ENCODE data around the gene GLYR1. TPM values are rescaled to one million over a fixed set of nuclear protein-coding genes. Genes with fewer than 3 reads are reported as not detected.

The GLYR1 gene
- total RNA-seq, 1 donor from 2014 or later, result 69.9 TPM

DNA sequence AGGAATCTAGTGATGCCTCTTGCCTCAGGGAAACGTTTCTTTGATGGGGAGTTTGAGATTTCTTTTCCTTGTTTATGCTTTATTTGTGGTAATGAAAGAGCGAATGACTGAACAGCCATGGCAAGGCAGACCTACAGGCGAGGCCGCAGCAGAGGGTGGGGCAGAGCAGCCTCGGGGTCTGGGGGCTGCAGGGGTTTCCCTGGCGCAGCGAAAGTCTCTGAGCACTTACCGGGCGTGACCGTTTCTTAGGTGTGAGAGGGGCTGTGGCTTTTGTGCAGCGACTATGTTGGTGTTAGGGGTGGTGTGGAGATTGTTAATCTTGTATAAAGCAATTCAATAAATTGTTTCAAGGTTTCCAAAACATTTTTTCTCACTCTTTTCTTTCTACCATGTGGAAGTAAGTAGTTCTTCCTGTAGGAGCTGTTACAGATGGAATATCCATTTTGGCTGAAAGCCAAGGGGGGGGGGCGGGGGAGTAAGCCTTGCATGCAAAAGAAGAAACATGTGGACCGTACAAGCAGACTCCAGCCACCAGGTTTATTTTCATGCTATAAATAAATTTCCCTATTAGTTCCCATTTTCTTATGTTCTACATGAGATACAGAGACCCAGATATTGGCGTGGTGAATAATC, 35.0 kb upstream of the GLYR1 start:
- DNase-seq (ENCODE audit: low spot score) (no peak), ATAC-seq (no peak)
- intact Hi-C loops (cut with DNase I), result no loop called here

DNA sequence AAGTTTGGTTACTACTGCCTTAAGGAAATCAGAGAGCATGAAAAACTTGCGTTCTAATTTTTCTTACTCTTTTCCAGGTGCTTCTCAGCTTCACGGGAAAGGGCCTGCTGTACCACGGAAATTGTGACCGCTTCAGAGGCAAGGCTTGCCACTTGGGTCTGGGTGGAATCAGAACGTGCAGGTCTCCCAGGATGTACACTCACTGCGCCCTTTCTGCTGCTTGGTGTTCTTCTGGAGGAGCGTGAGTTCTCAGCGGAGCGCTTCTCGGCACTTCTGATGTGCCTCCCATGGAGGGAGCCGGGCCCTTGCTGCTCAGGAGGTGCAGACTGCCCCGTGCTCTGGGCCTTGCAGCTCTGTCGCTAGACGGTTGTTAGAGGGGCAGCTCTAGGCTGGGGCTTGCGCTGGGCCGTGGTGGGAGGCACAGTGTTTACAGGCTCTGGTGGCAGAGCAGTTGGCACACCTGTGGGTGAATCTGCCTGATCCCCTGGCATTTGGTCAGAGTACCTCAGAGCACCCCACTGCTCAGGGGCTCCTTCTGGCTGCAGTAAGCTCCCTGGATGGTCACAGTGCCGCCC, 33.0 kb upstream of the GLYR1 start:
- DNase-seq (ENCODE audit: low spot score) (no peak), ATAC-seq (no peak)
- intact Hi-C loops (cut with DNase I), result no loop called here

GRCh38 chr16:4879049-4879448, 32.0 kb upstream of the GLYR1 start:
- intact Hi-C loops (cut with DNase I), result no loop called here
- DNase-seq (ENCODE audit: low spot score) (no peak), ATAC-seq (no peak)

DNA sequence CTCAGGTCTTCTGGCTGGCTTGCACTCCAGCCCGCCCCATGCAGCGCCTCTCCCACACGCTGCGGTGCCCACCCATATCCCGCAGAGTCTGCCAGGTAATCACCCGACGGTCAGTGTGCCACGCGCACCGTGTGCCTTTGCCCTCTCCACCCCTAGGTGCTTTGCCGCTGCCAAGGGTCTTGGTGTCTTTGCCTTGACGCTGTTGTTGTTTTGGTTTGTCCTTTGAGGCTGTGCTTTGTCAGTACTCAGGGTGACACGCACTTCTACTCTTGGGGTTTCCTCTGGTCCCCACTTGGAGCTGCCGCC, 30.2 kb upstream of the GLYR1 start:
- ATAC-seq, result no peak
- intact Hi-C loops (cut with DNase I), result no loop called here
- DNase-seq (ENCODE audit: low spot score), result no peak

- intact Hi-C loops (cut with DNase I), result no loop called here
- no peak for DNase-seq (ENCODE audit: low spot score)
- no peak for ATAC-seq
Measured at GRCh38 chr16:4876646-4877379, 29.7 kb upstream of the GLYR1 start.

GRCh38 chr16:4874666-4875065, 27.6 kb upstream of the GLYR1 start:
- DNase-seq (ENCODE audit: low spot score) (no peak), ATAC-seq (no peak)
- intact Hi-C loops (cut with DNase I), result no loop called here

DNA sequence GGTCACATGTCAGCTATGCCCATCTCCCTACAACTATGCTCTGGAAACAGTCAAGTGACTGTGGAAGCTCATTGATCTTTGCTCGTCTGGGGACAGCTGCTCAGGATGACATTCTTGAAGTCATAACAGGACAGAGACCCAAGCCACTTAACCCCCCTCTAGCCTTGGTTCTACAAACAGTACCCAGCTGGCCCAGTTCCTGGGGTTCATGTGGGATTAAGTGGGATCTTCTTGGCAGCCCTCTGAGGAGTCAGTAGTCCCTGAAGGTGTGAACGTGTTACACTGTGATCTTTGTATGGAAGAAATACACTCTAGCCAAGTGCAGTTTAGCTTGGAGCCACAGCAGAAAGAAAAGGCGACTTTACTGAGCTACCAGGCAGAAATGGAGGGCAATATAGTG, 26.0 kb upstream of the GLYR1 start:
- no peak for ATAC-seq
- intact Hi-C loops (cut with DNase I), result no loop called here
- DNase-seq (ENCODE audit: low spot score), result no peak

- DNase-seq (ENCODE audit: low spot score), result no peak
- no peak for ATAC-seq
- intact Hi-C loops (cut with DNase I), result no loop called here
Measured at GRCh38 chr16:4871071-4871470, 24.0 kb upstream of the GLYR1 start.

DNA sequence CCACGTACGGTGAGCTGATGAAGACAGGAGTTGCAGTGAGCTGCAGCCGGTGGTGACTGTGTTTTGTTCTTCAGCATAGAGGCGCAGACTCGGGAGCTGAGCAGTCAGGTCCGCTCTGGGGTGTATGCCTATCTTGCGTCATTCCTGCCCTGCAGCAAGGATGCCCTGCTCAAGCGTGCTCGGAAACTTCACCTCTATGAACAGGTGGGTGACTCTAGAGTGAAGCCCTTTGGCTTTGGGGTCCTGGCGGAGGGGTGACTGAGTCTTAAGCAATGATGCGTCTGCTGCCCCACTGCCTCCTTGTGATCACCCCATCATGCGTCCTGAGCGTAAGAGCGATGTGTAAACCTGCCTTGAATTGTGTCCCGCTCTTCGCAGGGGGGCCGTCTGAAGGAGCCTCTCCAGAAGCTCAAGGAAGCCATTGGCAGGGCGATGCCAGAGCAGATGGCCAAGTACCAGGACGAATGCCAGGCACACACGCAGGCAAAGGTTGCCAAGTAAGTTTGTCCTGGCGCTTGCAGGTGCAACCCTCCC, 23.1 kb upstream of the GLYR1 start:
- no peak for ATAC-seq
- no peak for DNase-seq (ENCODE audit: low spot score)
- intact Hi-C loops (cut with DNase I), result no loop called here

DNA sequence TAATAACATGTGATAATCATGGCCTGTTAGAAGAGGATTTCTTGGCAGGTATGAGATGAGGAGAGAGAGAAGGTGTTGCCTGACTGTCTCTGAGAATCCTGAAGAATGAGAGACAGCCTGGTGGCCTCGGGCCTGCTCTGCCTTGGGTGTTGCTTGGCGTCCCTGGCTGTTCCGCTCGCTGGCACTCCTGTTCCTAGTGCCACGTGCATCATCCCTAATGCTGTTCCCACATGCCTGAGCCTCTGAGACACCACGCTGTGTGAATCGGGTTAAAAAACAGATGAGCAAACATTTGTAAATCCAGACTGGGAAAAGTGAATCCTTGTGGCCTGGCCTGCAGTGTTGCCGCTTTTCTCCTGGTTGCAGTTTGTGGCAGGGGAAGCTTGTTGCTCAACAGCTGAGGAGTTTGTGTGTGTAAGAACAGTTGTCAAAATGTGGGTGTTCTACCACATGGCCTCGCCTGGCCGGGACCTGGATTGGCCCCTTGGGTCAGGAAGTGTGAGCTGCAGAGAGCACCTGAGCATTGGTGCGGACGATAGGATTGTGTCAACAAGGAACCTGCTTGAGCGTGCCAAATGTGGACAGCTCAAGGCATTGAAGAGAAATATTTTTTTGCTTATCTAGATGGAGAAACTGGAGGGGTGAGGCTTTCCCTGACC, 22.2 kb upstream of the GLYR1 start:
- DNase-seq (ENCODE audit: low spot score), result no peak
- no peak for ATAC-seq
- intact Hi-C loops (cut with DNase I), result no loop called here

- intact Hi-C loops (cut with DNase I), result no loop called here
- DNase-seq (ENCODE audit: low spot score) (no peak), ATAC-seq (no peak)
Measured at GRCh38 chr16:4868535-4868934, 21.4 kb upstream of the GLYR1 start.

DNA sequence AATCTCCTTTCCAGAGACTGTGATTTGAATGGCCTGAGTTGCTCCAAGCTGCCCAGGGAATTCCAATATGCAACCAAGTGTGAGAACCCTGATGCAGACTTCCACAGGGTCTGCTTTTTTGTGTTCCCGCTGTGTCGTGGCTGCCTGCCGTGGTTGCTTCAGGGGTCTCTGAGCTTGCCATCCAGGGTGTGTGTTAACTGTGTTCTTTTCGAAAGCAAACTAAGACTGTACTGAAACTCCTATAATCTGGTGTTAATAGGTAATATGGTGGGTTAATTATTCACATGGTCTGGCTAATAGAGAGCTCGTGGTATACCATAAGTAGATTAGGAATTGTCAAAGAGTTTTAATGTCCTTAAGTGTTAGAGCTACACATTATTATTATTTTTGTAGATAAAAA, 20.9 kb upstream of the GLYR1 start:
- intact Hi-C loops (cut with DNase I), result no loop called here
- DNase-seq (ENCODE audit: low spot score) (no peak), ATAC-seq (no peak)

DNA sequence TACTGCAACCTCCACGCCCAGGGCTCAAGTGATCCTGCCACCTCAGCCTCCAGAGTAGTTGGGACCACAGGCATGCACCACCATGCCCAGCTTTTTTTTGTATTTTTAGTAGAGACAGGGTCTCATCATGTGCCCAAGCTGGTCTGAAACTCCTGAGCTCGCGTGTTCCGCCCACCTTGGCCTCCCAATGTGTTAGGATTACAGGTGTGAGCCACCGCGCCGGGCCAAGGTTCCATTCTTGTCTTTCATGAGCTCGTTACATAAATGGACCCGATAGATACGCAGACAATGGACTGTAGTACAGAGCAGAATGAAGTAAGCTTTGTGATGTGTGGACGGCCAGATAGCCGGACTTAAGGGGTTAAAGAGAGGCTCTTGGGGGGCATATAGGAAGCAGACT, 19.5 kb upstream of the GLYR1 start:
- ATAC-seq (no peak), DNase-seq (ENCODE audit: low spot score) (no peak)

GRCh38 chr16:4865231-4865860, 18.3 kb upstream of the GLYR1 start:
- DNase-seq (ENCODE audit: low spot score) (no peak), ATAC-seq (no peak)
- intact Hi-C loops (cut with DNase I), result no loop called here

More for the DNA sequence above, 19.5 kb upstream of the GLYR1 start:
- intact Hi-C loops (cut with DNase I), result no loop called here

- DNase-seq (ENCODE audit: low spot score), result no peak
- intact Hi-C loops (cut with DNase I), result no loop called here
- no peak for ATAC-seq
Measured at GRCh38 chr16:4864728-4865127, 17.6 kb upstream of the GLYR1 start.

GRCh38 chr16:4862639-4863038, 15.6 kb upstream of the GLYR1 start:
- no peak for ATAC-seq
- DNase-seq (ENCODE audit: low spot score), result no peak
- intact Hi-C loops (cut with DNase I), result no loop called here

- no peak for DNase-seq (ENCODE audit: low spot score)
- no peak for ATAC-seq
- intact Hi-C loops (cut with DNase I), result no loop called here
Measured at GRCh38 chr16:4860727-4861342, 13.7 kb upstream of the GLYR1 start.

GRCh38 chr16:4859900-4860255, 12.8 kb upstream of the GLYR1 start:
- intact Hi-C loops (cut with DNase I), result no loop called here
- ATAC-seq, result no peak
- DNase-seq (ENCODE audit: low spot score), result no peak

DNA sequence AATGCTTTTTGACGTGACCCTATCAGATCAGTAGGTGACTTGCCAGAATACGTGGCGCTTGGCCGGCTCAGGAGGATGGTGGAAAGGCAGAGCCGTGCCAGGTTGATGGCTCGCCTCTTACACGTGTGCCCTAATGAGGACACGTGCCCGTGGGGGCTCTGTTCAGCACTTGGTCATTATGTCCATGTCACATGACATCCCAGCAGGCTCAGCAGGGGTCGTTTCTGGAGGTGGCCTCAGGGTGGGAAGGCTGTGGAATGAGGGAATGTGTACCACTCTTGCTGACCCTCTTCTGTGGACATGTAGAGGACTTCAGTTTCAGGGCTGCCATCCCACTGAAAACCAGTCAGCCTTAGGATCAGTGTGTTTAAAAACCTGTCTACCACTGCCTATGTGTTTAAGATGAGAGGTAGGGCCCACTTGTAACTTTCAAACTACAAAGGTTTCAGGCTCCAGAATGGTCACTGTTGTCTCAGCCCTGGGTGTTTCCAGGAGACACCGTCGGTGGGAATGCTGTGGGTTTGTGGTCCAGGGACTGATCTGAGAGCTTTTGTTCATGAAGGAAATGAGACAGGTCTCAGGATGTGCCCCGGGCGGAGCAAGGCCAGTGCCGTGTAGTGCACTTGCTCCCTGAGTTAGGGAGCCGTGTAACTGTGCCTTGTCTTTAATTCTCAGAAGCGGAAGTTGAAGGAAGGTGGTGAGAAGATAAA, 12.3 kb upstream of the GLYR1 start:
- ATAC-seq, result no peak
- intact Hi-C loops (cut with DNase I), result no loop called here

More for the DNA sequence above, 12.3 kb upstream of the GLYR1 start:
- DNase-seq (ENCODE audit: low spot score), result no peak

All from sciatic nerve (tissue), 2 donors.